Activated T-cell treated with anti-CD3 and anti-CD28 coated beads for 48 hours (primary cell): Measurements from ENCODE around the gene SSRP1.

Experiments used
- DNase-seq: peaks from one replicate; pipeline ENCODE4 v3.0.0-alpha.2; 2020; ENCODE audit warnings: low read depth

The SSRP1 gene

DNA sequence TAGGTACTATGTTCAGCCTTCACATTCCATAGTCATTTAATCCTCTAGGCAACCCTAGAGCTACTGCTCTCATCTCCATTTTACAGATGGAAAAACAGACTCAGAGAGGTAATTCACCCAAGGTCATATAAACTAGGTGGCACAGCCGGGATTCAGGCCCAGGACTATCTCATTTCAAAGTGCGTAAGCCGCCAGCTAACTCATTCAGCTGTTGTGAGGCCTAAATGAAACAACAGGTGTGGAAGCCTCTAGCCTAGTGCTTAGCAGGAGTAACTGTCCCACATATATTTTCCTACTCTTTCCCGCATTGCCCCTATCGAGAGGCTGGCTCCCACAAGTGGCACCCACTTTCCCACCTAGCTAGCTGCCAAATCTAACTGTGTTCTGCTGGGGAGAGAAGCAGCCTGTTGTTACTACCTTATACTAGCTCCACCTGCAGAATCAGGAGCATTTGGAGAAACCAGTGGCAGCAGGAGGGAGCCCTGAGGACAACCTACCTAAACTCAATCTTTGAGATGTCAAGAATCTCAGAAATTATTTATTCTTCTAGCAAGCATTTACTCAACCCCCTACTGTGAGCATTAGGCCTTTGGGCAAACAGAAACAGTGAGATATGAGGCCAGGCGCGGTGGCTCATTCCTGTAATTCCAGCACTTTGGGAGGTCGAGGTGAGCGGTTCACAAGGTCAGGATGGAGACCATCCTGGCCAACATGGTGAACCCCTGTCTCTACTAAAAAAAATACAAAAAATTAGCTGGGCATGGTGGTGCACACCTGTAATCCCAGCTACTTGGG, 24.4 kb upstream of the SSRP1 start:
- DNase-seq: no peak

DNA sequence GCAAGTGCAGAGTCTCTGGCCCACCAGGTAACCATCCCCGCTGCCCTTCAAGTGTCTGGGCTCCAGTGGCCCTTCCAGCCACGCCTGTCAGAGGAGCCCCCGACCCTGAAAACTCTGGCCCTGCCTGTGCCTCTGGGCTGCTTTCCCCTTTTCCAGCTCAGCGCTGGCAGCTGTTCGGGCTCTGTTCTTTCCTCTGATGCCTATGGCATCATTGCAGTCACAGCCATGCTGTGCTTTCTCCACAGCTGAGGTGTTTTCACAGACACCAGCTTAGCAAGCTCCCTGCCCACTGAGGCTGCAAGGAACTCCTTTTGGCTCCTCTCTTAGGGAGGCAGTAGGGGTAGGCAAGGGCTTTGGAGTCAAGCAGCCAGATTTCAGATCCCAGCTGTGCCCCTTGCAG, 23.7 kb upstream of the SSRP1 start:
- no peak for DNase-seq

DNA sequence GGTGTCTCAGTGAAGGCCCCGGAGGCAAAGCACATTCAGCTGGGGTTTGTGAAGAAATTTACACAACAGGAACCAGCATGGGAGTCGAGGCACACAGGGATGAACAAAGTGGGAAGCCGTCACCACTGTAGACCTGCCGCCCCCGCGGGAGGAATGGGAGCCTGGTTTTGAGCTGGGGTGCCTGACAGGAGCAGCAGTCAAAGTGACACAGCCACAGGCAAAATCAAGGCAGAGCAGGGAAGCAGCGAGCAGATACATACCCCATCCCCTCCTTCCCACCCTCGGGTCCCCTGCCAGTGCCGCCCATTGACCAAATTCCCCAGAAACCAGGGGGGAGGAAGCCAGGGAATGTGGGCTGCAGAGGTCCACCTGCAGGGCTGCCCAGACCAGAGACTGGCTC, 23.3 kb upstream of the SSRP1 start:
- DNase-seq: no peak

DNA sequence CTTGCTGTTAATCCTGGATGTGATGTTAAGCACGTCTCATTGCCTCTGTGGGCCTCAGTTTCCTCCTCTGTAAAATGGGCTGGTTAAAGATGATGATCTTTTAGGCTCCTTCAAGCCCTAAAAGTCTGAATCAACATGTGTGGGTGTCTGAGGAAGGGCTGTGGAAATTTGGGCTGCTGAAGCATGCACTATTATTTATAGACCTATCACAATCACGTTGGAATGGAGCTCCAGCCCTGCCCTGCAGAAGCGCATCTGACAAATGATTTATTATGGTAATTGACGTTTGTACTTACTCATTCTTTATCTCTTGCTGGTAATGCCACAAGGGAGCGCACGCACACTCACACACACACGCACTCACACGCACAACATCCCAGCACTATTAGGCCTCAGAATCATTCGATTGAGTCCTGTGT, 22.9 kb upstream of the SSRP1 start:
- DNase-seq: no peak

DNA sequence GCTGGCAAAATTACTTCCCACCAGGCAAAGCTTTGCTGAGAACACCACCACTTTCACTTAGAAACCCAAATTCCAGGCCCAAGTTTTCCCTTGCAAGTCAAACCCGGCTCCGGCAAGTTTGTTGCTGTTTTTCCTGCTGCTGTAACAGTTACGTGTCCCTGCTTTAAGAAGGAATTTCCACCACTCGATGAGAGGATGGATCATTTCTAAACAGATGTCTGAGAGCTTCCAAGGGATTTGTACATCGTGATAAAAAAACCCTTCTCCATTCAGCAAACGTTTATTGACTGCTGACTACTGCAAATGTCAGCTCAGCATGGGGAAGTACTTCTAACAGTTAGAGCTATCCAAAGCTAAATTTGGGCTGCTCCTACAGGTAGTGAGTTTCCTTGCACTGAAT, 22.2 kb upstream of the SSRP1 start:
- DNase-seq: no peak

DNA sequence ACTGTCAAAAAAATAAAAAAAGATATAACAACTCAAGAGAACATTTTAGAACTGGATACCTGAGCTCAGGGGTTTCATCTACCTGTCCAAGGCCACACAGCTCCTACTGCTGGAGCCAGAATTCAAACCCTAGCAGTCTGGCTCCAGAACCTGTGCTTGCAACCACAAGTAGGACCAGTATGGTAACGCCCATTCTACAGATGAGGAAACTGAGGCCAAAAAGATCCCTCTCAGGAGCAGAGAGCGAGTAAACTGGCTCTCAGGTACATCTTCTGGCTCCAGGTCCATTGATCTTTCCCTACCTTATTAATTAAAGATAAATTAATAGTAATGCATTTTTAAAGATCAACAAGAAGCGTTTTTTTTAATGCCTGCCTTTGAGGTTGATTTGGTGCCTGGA, 21.6 kb upstream of the SSRP1 start:
- no peak for DNase-seq

DNA sequence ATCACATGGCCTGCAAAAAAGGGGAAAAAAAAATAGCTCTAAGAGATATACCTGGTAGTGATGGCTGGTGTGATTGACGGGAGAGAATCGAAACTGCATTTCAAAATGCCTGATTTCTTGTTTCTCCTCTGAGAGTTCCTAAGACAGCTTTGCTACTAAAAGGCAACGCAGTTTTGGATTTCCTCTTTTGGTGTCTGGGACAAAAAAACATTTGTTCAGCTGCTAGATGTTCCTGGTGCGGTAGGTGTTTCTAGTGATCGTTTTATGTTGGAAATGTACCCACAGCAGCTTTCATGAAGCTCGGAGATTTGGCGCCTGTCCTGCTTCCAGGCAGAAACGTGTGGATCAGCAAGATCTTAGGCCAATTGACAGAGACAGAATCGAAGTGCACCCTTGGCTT, 20.6 kb upstream of the SSRP1 start:
- DNase-seq: no peak

DNA sequence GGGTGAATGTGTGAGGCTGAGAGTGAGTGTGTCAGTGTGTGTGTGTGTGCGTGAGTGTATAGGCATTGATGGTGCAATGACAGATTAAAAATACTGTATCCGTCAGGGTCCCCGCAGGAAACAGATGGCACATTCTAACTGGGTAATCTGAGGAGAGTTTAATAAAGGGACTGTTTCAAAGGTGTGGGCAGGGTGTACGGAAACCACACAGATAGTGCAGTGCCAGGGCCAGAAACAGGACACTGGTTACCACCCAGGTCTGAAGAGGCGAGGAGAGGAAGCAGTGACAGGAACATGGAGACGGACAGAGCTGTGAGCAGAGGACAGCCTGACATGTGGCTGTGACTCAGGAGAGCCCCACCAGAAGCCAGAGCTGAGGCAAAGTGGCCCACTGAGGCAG, 19.0 kb upstream of the SSRP1 start:
- DNase-seq: no peak

DNA sequence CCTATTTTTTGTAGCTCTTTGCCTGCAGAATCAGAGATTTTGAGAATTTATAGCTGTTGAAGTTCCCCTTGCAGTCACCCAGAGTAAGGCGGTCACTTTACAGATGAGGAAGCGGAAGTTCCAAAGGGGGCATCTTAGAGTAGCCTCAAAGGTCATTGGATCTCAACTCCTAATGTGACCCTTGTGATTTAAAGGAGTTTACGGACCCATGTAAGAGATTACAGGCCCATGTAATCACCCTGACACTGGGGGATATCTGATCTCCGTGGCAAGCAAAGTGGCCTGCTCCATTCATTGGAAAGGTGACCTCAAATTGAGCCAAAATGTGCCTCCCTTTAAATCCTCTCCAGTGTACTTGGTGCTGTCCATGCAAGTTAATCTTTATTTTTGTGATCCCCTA, 18.2 kb upstream of the SSRP1 start:
- no peak for DNase-seq

DNA sequence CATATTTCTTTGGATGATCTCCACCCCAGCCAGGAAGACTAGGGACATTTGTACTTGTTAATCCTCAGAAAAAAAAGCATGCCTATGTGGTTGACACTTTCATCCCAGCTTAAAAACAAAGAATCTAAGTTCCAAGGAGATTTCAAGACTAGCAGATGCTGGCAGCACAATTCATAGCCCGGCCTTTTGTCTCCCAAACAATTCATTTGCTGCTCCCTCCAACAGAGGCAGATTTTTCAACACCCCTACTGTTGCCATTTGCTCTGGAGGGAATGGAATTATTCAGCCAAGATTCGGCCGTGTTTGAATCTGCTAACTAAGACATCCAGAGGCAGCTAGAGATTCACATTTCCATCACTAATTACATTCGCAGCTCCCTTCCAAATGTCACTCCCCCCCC, 17.8 kb upstream of the SSRP1 start:
- DNase-seq: no peak

DNA sequence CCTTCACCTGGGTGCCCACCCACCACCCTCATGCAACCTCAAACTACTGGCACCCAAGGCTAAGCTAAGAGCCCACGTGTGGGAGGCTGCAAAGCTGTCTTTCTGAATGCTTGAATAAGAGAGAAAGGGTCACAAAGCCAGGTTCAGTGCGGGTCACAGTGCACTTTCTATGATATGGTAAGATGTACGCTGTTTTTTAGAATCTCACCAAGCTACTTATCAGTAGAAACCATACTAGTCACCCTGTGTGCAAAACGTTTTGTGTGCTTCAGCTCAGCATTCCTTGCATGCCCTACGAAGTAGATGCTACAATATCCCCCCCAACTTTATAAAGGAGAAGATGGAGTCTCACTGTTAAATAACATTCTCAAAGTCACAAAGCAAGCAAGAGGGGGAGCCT, 17.3 kb upstream of the SSRP1 start:
- no peak for DNase-seq

DNA sequence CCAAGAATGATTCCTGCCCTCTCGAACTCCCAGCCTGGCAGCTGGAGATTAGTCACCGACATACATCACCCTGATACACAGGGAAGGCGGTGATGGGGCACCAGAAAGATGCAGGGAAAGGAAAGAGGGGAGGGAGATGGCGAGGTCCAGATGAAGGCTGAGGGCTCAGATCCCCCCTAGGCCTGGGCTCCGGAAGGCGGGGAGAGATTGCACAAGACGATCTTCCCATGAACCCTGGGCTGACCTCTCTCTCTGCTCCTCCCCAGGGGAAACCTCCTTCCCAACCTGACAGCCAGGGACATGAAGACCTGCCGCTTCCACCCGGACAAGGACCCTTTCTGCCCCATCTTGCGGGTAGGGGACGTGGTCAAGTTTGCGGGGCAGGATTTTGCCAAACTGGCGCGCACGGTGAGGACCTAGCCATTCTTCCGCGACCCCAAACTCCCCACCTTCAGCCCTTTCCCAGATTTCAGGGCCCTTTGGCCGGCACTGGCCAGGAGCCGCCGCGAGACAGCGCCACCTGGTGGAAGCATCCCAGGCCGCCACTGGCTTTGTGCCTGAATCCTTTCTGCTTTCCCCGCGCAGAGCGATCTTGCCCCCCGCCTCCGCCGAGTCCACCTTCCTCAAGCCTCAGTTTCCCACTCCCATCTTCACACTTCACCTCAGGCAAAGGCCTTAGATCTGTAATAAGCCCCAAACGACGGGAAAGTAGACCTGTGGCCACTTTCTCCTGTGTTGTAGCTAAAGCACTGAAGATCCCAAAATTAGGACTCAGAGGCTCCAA, 14.0 kb upstream of the SSRP1 start:
- DNase-seq: peak; percentile 63

DNA sequence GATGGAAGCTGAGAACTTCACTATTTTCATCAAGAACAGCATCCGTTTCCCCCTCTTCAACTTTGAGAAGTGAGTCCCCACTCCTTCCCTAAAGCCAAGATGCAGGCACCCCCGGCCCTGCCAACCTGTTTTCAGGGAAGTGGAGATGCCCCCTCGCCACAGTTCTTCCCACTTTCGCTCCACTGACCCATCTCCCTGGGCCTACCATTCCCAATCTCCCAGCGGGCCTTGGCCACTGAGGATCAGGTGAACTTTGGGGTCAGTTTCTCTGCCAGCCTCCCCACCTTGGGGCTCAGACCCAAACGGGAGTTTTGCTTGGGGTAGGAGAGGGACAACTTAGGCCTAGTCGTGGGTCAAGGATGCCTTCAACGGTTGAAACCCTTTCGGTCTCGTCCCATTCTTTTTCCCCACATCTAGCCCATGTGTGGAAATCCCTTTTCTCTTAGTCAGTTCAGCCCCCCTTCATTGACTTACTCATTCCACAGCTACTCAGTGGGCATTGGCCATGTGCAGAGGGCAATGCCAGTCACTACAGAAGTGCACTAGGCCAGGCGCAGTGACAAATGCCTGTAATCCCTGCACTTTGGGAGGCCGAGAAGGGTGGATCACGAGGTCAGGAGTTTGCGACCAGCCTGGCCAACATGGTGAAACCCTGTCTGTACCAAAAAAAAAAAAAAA, 13.1 kb upstream of the SSRP1 start:
- DNase-seq: no peak

DNA sequence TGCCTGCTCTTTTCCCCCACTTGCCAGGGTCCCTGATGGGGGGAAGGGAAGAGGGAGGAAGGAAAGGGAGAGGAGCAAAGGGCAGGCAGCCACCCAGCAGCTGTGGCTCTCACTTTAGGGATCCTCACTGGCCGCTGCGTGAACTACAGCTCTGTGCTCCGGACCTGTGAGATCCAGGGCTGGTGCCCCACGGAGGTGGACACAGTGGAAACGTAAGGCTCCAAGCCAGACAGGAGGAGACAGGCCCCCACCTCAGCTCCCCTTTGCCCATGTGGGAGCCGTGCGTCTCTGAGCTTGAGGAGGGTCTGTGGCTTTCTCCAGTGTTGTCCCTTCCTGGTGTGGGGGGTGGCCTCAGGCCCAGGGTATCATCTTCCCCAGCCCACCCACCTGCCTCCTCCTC, 12.4 kb upstream of the SSRP1 start:
- no peak for DNase-seq

DNA sequence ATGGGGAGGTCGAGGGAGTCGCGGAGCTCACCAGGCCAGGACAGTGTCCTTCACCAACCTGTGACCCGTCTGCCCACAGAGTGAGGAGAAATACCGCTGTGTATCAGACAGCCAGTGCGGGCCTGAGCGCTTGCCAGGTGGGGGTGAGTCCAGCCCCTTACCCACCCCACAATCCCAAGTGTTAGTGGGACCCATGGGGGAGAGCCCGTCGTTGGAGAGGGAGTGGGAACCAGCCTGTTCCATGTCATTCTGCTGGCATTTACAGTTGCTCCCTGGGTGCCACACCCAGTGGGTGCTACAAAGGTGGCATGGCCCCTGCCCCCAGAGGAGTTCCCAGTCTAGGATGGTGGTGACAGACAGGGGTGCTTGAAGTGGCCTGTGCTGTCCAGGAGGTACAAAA, 11.6 kb upstream of the SSRP1 start:
- DNase-seq: no peak

DNA sequence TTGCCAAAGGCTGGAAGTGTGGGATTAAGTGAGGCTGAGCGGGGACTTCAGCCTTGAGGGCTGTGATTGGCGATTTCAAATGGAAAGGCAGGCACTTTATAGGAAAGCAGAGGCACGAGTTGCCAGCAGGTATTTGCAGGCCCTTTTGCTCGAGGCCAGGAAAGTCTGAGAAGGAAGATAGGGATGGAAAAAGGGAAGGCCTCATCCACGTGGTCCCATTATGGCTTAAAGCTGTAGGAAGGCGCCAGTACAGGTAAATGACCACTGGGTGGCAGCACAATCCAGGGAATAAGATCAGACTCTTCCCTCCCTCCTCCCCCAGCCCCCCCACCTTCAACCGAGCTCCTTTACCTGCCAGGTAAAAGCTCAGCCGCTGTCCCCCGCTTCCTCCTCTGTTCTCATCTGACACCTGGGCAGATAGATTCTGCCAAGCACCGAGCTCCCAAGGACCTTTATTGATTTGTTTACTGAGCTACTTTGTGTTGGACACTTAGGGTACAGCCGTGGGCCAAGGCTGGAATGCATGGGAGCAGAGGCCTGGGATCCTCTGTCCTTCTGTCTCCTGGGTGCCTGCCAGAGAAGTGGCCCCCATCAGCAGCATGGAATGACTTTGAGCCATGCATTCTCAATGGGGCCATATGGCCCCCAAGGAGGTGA, 10.0 kb upstream of the SSRP1 start:
- DNase-seq: peak; percentile 49

DNA sequence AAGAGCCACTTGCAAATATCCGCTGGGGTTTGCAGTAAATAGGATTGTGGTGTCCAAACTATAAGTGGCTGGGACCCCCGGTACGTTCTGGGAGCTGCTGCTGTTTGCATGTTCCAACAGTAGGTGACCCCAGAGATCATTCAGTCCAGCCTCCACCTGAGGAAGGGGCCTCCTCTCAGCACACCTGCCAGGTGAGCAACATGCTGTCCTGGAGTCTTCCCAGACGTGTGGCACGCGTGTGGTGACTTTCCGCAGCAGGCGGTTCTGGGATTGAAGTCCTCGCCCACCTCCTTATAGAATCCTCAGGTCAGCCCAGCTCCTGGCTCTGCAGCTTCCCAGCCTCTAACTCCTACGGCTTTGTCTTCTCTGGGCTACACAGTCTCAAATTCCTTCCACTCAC, 9.1 kb upstream of the SSRP1 start:
- DNase-seq: no peak

DNA sequence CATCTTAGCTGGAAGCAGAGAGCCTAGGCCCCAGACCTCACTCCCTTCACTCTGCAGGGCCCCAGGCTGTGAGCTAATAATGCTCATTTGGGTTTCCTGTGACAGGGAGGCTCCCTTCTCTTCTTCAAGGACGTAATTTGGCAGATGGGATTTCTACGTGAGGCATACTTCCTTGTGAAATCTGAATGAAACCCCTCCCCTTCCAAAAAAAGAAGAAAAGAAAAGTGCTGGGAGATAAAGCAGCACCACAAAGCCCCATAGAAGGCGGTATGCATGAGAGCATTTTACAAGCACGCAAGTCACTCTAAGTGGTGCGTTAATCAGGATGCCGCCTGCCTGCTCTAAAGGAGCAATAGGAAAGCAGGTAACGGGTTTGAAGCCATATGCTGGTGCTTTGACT, 8.1 kb upstream of the SSRP1 start:
- no peak for DNase-seq

DNA sequence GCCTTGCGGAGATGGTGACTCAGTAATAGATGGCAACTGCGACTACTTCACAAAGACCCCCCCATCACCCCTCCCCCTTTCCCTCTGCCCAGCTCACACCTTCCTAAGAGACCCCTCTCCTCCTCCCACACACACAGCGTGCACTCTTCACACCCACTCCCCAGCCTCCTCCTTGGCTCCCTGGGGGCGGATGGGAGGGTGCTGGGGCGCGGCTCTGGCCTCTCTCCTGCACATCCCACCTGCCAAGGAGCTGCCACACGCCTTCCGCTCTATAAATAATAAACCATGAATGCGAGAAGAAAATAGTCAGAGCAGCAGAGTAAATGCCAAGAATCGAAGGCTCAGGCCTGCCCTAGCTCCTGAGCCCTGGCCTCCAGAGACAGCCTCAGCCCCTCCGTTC, 7.0 kb upstream of the SSRP1 start:
- DNase-seq: no peak

DNA sequence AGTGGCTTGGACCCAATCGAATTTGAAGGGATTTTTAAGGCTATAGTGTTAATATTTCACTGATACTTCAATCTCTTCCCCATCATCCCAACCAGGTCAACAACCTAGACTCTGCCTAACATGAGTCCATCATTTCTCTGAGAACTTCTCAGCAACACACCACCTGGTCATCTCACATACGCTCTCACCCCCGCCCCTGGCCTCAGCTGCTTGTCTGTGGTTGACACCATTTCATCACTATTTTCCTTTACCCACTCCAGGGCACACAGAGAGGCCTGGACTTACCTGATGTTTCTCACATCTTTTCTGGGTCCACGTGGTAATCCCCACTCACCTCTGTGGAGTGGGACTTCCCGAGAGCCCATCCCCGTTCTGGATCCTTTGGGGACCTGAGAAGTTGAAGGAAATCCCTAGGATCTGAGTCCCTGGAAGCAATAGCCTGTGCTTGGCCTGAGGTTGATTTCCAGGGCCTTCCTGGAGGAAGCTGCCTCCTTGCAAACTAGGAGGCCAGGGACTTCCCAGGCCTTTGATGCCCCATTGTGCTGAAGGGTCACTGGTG, 5.6 kb upstream of the SSRP1 start:
- no peak for DNase-seq

DNA sequence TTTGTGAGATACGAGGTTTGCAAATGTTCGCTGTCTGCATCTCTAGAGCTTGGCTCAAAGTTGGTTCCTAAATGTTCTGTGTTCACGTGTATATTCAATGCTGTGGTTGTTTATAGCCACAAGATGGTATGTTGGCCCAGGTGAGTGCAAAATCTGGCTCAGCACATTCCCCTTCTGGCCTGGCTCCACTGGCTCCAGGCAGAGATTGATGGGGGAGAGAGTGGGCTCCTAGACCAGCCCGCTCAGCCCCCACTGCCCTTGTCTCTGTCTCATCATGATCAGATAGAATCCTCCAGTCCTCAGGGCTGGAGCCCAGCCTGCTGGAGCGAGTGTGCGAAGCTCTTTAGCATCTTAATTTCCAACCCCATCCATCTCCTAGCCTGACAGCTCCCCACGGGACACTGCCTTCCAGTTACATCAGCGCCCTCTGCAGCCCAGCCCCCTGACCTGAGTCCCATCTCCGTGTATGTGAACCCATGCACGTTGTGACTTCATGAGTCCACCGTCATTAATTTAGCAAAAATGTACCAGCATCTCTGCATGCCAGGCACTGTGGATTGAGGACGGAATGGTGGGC, 4.4 kb upstream of the SSRP1 start:
- no peak for DNase-seq

DNA sequence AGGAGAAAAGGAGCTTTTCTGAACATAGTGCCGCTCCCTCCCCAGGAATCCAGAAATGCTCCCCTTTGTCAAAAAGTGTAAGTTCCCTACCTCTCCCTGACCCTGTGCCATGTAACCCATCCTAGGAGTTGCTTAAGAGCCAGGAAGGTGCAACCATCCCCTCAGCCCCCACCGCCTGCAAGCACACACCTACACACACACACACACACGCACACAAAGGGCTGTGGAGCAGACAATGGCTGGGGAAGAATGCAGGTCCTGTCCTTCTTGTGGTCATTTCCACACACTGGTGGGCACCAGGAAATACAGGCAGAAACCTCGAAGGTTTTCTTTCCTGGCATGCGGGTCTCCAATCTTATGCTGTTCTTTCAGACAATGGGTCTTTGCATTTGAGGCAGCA, 3.6 kb upstream of the SSRP1 start:
- DNase-seq: no peak
